ENCODE results near the gene STYXL2.

Gene STYXL2

DNA sequence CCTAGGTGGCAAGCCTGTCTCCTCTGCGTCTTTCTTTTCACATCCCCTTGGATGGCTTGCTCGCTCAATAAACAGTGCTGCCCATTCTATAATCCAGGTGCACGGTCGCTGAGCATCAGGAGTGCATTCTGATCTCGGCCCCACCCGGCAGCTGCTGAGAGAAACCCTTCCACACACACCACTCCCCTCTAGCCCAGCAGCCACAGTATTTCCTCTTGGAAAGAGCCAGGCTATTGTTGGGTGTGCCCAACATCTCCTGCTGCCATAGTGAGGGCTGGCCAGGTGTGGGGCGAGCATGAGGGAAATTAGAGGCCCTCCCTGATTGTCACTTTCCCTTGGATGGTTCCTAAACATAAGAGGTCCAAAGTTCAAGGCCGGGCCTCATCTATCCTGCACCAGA is 28.4 kb upstream of the STYXL2 start:
- H3K4me3 ChIP-seq (ENCODE audit: low read depth, low read length) = no peak overlapping the region
- no peak for DNase-seq (ENCODE audit: low read depth, low spot score)
- no peak for TF ChIP-seq CTCF (IDR thresholded peaks at IDR 0.05; ENCODE audit: low read depth, low read length)
- in situ Hi-C loops (cut with HindIII; ENCODE audit: low sequenced_read_pairs) = loop anchor here (25.0 kb wide), 1 partner anchor 372 kb away; no protein-coding TSS in a partner anchor

- peak; percentile 40 for DNase-seq (ENCODE audit: low read depth, low spot score)
- in situ Hi-C loops (cut with HindIII; ENCODE audit: low sequenced_read_pairs) = loop anchor here (25.0 kb wide), 1 partner anchor 371 kb away; no protein-coding TSS in a partner anchor
- H3K4me3 ChIP-seq (ENCODE audit: low read depth, low read length) = peak overlapping the region; percentile 29
- TF ChIP-seq CTCF (IDR thresholded peaks at IDR 0.05; ENCODE audit: low read depth, low read length) = peak; percentile 93
Observed at GRCh38 chr1:167066333-167067122, 27.3 kb upstream of the STYXL2 start.

DNA sequence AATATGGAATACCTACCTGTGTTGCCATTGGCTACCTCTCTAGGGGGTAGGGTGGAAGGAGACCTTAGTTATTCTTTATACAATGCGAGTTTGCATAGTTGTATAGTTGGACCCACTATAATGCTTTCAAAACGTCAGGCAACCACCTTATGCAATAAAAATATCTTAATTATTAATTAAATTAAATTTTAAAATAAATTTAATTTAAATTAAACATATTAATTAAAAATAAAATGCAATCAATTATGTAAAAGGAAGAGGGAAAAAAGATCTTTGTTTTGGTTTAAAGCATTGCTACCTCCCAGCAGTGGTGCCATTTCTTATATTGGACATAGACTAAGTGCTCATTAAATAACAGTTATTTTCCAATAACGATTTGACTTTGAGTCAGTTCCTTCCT is 26.0 kb upstream of the STYXL2 start:
- in situ Hi-C loops (cut with HindIII; ENCODE audit: low sequenced_read_pairs) = loop anchor here (25.0 kb wide), 1 partner anchor 369 kb away; no protein-coding TSS in a partner anchor
- TF ChIP-seq CTCF (IDR thresholded peaks at IDR 0.05; ENCODE audit: low read depth, low read length) = no peak
- no peak overlapping the region for H3K4me3 ChIP-seq (ENCODE audit: low read depth, low read length)
- no peak for DNase-seq (ENCODE audit: low read depth, low spot score)

GRCh38 chr1:167068761-167069160 is 25.1 kb upstream of the STYXL2 start:
- in situ Hi-C loops (cut with HindIII; ENCODE audit: low sequenced_read_pairs) = loop anchor here (25.0 kb wide), 1 partner anchor 369 kb away; no protein-coding TSS in a partner anchor
- no peak for DNase-seq (ENCODE audit: low read depth, low spot score)
- no peak for TF ChIP-seq CTCF (IDR thresholded peaks at IDR 0.05; ENCODE audit: low read depth, low read length)
- no peak overlapping the region for H3K4me3 ChIP-seq (ENCODE audit: low read depth, low read length)

GRCh38 chr1:167071286-167071685 is 22.6 kb upstream of the STYXL2 start:
- no peak for DNase-seq (ENCODE audit: low read depth, low spot score)
- TF ChIP-seq CTCF (IDR thresholded peaks at IDR 0.05; ENCODE audit: low read depth, low read length) = no peak
- no peak overlapping the region for H3K4me3 ChIP-seq (ENCODE audit: low read depth, low read length)
- in situ Hi-C loops (cut with HindIII; ENCODE audit: low sequenced_read_pairs) = loop anchor here (25.0 kb wide), 1 partner anchor 366 kb away; no protein-coding TSS in a partner anchor

DNA sequence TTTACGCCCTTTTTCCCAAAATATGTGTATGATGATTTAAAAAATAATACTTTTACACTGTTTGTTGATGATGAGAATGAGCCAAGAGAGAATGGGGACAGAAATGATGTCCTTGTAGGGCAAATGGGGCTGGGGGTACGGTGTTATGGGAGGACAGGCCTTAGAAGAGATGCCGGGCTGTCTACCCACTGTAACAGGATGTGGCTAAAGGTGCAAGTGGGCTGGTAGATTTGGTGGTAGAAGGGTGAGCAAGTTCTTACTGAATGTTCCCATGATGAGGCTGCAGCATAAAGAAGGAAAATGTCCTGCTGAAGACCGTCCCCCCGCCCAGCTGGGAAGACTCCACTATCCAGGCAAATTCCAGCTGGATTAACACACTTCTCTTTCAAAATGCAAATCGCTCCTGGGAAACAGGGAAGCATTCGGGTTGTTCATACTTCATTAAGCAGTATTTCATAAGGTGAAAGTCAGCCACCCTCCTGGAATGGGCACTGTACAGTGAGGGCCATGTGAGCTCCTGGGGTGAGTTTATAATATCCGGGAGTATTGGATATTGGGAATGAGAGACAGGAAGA is 17.7 kb upstream of the STYXL2 start:
- in situ Hi-C loops (cut with HindIII; ENCODE audit: low sequenced_read_pairs) = no loop called here
- no peak for DNase-seq (ENCODE audit: low read depth, low spot score)
- TF ChIP-seq CTCF (IDR thresholded peaks at IDR 0.05; ENCODE audit: low read depth, low read length) = no peak

More for the DNA sequence above, 17.7 kb upstream of the STYXL2 start:
- H3K4me3 ChIP-seq (ENCODE audit: low read depth, low read length) = no peak overlapping the region

Data from astrocyte of the spinal cord (primary cell).